ENCODE measurements around the gene IQSEC1. TPM values are rescaled to one million over a fixed set of nuclear protein-coding genes. Genes with fewer than 3 reads are reported as not detected.

IQSEC1 gene
- total RNA-seq, 1 experiment from 2014 or later: 28.1 TPM

GRCh38 chr3:13085081-13085845 lies 12.0 kb upstream of the IQSEC1 start:
- no peaks in the 10 kb centered on the region for H3K4me1 ChIP-seq (ENCODE audit: control insufficient read depth in 1 of 2, insufficient read depth in 2 of 2, low read length in 2 of 2)
- CTCF ChIA-PET: no interaction called here
- RAD21 ChIA-PET (ENCODE audit: low non-redundant PET in 1 of 2, low total read pairs in 2 of 2, uncharacterized antibody in 2 of 2, unreplicated experiment in 2 of 2): no interaction called here
- no peaks in the 10 kb centered on the region for H3K9me3 ChIP-seq (ENCODE audit: control insufficient read depth in 1 of 2, insufficient read depth in 1 of 2, low read depth in 1 of 2, low read length in 2 of 2)
- H3K9me2 ChIP-seq (ENCODE audit: insufficient read depth): no peaks in the 10 kb centered on the region
- DNase-seq (ENCODE audit: low read depth, low spot score) (no peak), ATAC-seq (no peak)
- POLR2A ChIA-PET: no interaction called here
- H3K4me3 ChIP-seq (replicated peaks in 1 of 2; ENCODE audit: low read depth in 1 of 2, low read length in 2 of 2): no peak overlapping the region
- no TSS peak for BruUV-seq (replicated peaks)
- H3K27ac ChIP-seq (ENCODE audit: low read depth, low read length): no peak overlapping the region
- H2AFZ ChIP-seq (ENCODE audit: low read depth, low read length, poor library complexity, severe bottlenecking): no peak overlapping the region
- H3K9ac ChIP-seq (ENCODE audit: low read length): no peak overlapping the region
- no peaks in the 10 kb centered on the region for H3K36me3 ChIP-seq (ENCODE audit: control insufficient read depth in 1 of 2, insufficient read depth in 2 of 2, low read length in 2 of 2)
- H3K27me3 ChIP-seq (ENCODE audit: insufficient read depth, low read length): no peaks in the 10 kb centered on the region
- H3K79me2 ChIP-seq (ENCODE audit: insufficient read depth, low read length): no peaks in the 10 kb centered on the region
- intact Hi-C loops (cut with micrococcal nuclease): no loop called here
- no peaks in the 10 kb centered on the region for H4K20me1 ChIP-seq (ENCODE audit: insufficient read depth)
- no peak for TF ChIP-seq FOSL1 (IDR thresholded peaks at IDR 0.05; ENCODE audit: low read depth)
- TF ChIP-seq EZH2phosphoT487 (IDR thresholded peaks at IDR 0.05; ENCODE audit: borderline replicate concordance): no peak
- no peak for TF ChIP-seq ZNF274 (IDR thresholded peaks at IDR 0.05; ENCODE audit: low read depth, low read length)
- no peak for TF ChIP-seq TCF7L2 (IDR thresholded peaks at IDR 0.05; ENCODE audit: borderline replicate concordance, extremely low read depth, insufficient read depth, insufficient read length)
- TF ChIP-seq SP1 (IDR thresholded peaks at IDR 0.05; ENCODE audit: low read depth): no peak
- TF ChIP-seq CEBPB (IDR thresholded peaks at IDR 0.05; ENCODE audit: low read depth): no peak
- TF ChIP-seq JUND (IDR thresholded peaks at IDR 0.05): no peak
- TF ChIP-seq ELF1 (IDR thresholded peaks at IDR 0.05; ENCODE audit: borderline replicate concordance, low read depth): no peak
- no peak for TF ChIP-seq ZFX (IDR thresholded peaks at IDR 0.05)
- TF ChIP-seq RAD21 (IDR thresholded peaks at IDR 0.05; ENCODE audit: low read depth): no peak
- TF ChIP-seq CTCF (IDR thresholded peaks at IDR 0.05 in 2 of 3, conservative IDR thresholded peaks at IDR 0.05 in 1 of 3; ENCODE audit: borderline replicate concordance in 1 of 3, insufficient read depth in 1 of 3, low read depth in 2 of 3, low read length in 2 of 3): no peak
- no peak for TF ChIP-seq SRF (IDR thresholded peaks at IDR 0.05; ENCODE audit: low read depth)
- TF ChIP-seq POLR2A (IDR thresholded peaks at IDR 0.05; ENCODE audit: borderline replicate concordance, extremely low read depth, insufficient read depth, insufficient read length): no peak
- TF ChIP-seq SIN3A (IDR thresholded peaks at IDR 0.05; ENCODE audit: low read depth): no peak
- no peak for TF ChIP-seq YY1 (IDR thresholded peaks at IDR 0.05; ENCODE audit: extremely low read depth, insufficient replicate concordance, low read depth, low read length)
- no peak for TF ChIP-seq REST (IDR thresholded peaks at IDR 0.05; ENCODE audit: low read depth)
- TF ChIP-seq ATF3 (IDR thresholded peaks at IDR 0.05): no peak
- no peak for TF ChIP-seq POLR2AphosphoS5 (IDR thresholded peaks at IDR 0.05; ENCODE audit: low read depth, low read length)
- no peak for TF ChIP-seq ZBTB33 (IDR thresholded peaks at IDR 0.05; ENCODE audit: extremely low read depth, insufficient replicate concordance, low read length)
- no peak overlapping the region for H3K4me2 ChIP-seq (ENCODE audit: low read length)
